Measurements from ENCODE around the gene PLTP. TPM values are rescaled to one million over a fixed set of nuclear protein-coding genes. Genes with fewer than 3 reads are reported as not detected.

The PLTP gene
- total RNA-seq, 1 experiment from 2014 or later = 62.5 TPM

DNA sequence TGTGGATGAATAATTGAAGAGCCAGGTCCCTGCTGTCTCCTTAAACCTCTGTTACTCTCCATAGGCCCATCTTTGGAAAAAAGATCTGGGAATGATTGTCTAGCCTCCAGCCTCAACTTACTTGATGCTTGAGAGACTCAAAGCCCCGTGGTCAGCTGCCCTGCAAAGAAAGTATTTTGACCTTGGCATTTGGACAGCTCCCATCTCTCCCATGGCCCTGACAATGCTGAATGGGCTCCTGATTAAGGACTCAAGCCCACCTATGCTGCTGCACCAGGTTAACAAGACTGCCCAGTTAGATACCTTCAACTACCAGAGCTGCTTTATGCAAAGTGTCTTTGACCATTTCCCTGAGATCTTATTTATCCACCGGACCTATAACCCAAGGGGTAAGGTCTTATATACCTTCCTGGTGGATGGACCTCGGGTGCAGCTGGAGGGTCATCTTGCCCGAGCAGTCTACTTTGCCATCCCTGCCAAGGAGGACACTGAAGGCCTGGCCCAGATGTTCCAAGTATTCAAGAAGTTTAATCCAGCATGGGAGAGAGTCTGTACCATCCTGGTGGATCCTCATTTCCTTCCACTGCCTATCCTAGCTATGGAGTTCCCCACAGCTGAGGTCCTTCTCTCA, 29.4 kb downstream of the PLTP start:
- Histone ChIP-seq H2BK12ac (ENCODE audit: insufficient read length, low read depth, low read length) (no peak overlapping the region), H3K9ac (ENCODE audit: extremely low read depth, insufficient read length, low read length) (no peak overlapping the region), H3K18ac (ENCODE audit: insufficient read length, low read depth, low read length) (no peak overlapping the region), H3K4ac (ENCODE audit: low read depth, low read length) (no peak overlapping the region), H3K79me1 (ENCODE audit: insufficient read depth, low read depth, low read length, poor library complexity, severe bottlenecking) (no peaks in the 10 kb centered on the region), H3K23me2 (ENCODE audit: insufficient read length, low read depth, low read length, poor library complexity, severe bottlenecking) (peaks cover 5% of the 10 kb centered on the region), H2AK5ac (ENCODE audit: insufficient read length, low read length) (no peak overlapping the region), H2BK120ac (ENCODE audit: low read depth, low read length, poor library complexity, severe bottlenecking) (no peak overlapping the region), H3K9me3 (ENCODE audit: control insufficient read depth, low read depth, low read length) (no peaks in the 10 kb centered on the region), H2BK15ac (ENCODE audit: low read depth, low read length) (no peak overlapping the region), H2AFZ (ENCODE audit: low read length) (no peak overlapping the region), H3K4me1 (ENCODE audit: insufficient read depth, low read length) (no peaks in the 10 kb centered on the region), H4K8ac (replicated peaks; ENCODE audit: insufficient read length, low read depth, low read length) (no peak overlapping the region), H4K5ac (ENCODE audit: insufficient read length, low read depth, low read length) (no peak overlapping the region), H4K91ac (ENCODE audit: insufficient read length, low read depth, low read length) (no peak overlapping the region), H4K20me1 (ENCODE audit: control insufficient read depth, insufficient read depth, insufficient read length) (no peaks in the 10 kb centered on the region), H3T11ph (ENCODE audit: low read length) (no peak overlapping the region), H3K27me3 (ENCODE audit: insufficient read depth, low read length) (no peaks in the 10 kb centered on the region), H3K23ac (ENCODE audit: insufficient read length, low read depth, low read length) (no peak overlapping the region), H2BK20ac (ENCODE audit: low read depth, low read length, poor library complexity, severe bottlenecking) (no peak overlapping the region), H3K14ac (ENCODE audit: insufficient read depth, low read length) (no peak overlapping the region), H3K56ac (ENCODE audit: insufficient read length, low read depth, low read length) (no peak overlapping the region), H2BK5ac (ENCODE audit: insufficient read length, low read length) (no peak overlapping the region), H3K79me2 (ENCODE audit: insufficient read depth, low read length) (peaks cover 5% of the 10 kb centered on the region; the same call in 1 of the 2 replicates), H3K27ac (ENCODE audit: insufficient read length, low read depth, low read length) (no peak overlapping the region), H3K4me2 (ENCODE audit: insufficient read depth, insufficient read length, low read length) (no peak overlapping the region)
- no peak for TF ChIP-seq CTCF (conservative IDR thresholded peaks at IDR 0.05)
- Mint-ChIP-seq H3K4me3 (peak overlapping the region; percentile 55 to 72), H3K9me3 (no peaks in the 10 kb centered on the region; a peak in 1 of 5 replicates), H3K27ac (no peak overlapping the region; a peak in 1 of 7 replicates), H3K27me3 (ENCODE audit: low read depth) (no peaks in the 10 kb centered on the region), H3K36me3 (ENCODE audit: insufficient read depth in 1 of 3, low read depth in 3 of 3) (peaks cover 17 to 31% (median 24%) of the 10 kb centered on the region in 3 experiments), H3K4me1 (peaks cover 5 to 9% of the 10 kb centered on the region in 2 experiments)
- WGBS (ENCODE audit: extremely low coverage, insufficient read length, low lambda C conversion rate) = no CpG with 5 or more reads among the region's 4 CpGs
- no peak for DNase-seq
